ENCODE measurements around the gene CHRNA4. TPM values are rescaled to one million over a fixed set of nuclear protein-coding genes. Genes with fewer than 3 reads are reported as not detected.

The CHRNA4 gene
- total and polyA plus RNA-seq, 8 donors, result under 0.01 to 0.15 TPM; not detected in 6

DNA sequence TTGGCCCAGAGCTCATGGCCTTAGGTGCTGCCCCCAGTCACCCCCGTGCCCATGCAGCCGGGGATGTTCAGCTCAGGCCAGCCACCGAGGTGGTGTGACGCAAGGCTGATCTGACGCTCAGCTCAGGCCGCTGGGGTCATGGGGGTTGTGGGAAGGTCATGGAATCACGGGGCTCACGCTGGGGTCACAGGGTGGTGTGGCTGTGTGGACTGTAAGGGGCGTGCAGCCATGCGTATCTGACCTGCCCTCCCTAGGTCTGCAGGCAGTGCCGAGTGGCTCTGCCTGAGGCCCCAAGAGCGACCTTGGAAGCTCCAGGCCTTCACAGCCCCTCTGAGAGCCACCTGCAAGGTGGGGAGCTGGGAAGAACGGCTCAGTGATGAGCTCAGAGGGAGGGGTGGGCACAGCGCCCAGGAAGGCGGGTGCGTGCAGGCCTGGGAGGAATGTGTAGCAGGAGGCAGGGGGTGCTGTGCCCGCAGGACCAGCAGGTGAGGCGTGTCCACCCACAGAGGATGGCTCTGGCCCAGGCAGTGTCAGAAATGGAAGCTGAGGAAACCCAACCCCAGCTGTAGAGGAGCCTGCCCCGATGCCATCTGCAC, 27.8 kb downstream of the CHRNA4 start:
- H3K27me3 ChIP-seq, result peaks cover 8 to 100% (median 27%) of the 10 kb centered on the region in 3 donors
- no peaks in the 10 kb centered on the region for H3K36me3 ChIP-seq
- 74 to 81% (median 75%) methylated on average over 18 to 19 of the region's 19 CpGs for WGBS, 5 donors

DNA sequence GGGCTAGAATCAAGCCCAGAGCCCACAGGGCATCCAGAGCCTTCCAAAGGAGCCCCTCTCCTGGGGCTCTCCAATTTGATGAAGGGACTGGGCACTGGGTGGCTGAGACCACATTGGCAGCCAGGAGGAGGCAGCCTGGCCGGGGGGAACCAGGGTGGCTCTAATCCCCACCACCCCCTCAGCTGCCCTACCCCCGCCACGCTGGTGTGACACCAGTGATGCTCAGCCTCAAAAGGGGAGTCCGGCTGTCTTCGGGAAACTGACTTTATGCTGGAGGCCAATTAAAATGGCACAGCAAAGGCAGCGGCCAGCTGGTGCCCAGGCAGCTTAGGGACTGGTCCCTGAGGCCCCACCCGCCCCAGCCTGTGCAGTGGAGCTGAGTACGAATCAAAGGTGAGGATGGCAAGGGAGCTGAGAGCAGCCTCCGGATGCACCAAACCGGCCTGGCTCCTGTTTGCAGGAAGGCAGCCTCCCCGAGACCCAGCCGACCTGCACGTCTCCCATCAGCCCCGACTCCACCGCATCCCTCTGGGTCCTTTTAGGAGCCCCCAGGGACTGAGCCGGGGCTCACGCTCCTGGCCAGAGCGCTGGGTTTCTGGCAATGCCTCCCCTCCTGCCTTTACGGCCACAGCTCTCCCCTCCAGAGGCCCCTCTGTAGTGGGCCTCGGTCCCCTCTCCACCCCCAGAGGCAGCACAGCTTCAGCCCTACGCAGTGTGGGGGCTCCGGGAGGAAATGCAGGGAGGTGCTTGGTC, 28.5 kb downstream of the CHRNA4 start:
- Histone ChIP-seq H3K36me3 (no peaks in the 10 kb centered on the region), H3K27ac (no peak overlapping the region), H3K27me3 (peaks cover 8 to 98% (median 24%) of the 10 kb centered on the region in 3 donors), H3K4me3 (no peak overlapping the region), H3K4me1 (no peaks in the 10 kb centered on the region), H3K9me3 (peaks cover 0 to 16% (median 4%) of the 10 kb centered on the region in 4 donors)
- DNase-seq, result no peak
- no peak for TF ChIP-seq POLR2A (IDR thresholded peaks at IDR 0.05)
- TF ChIP-seq EP300 (IDR thresholded peaks at IDR 0.05), result no peak
- intact Hi-C loops (cut with DNase I; ENCODE audit: low total_unique reads), result no loop called here
- WGBS, 5 donors, result 76 to 88% (median 85%) methylated on average over 4 to 22 of the region's 22 CpGs

More for the DNA sequence above, 27.8 kb downstream of the CHRNA4 start:
- Histone ChIP-seq H3K4me3 (no peak overlapping the region), H3K9me3 (peaks cover 0 to 16% (median 4%) of the 10 kb centered on the region in 4 donors), H3K4me1 (no peaks in the 10 kb centered on the region), H3K27ac (no peak overlapping the region)
- TF ChIP-seq POLR2AphosphoS5 (IDR thresholded peaks at IDR 0.05) (no peak), EP300 (IDR thresholded peaks at IDR 0.05) (no peak), POLR2A (IDR thresholded peaks at IDR 0.05) (no peak)
- TF ChIP-seq, protein P1, sequence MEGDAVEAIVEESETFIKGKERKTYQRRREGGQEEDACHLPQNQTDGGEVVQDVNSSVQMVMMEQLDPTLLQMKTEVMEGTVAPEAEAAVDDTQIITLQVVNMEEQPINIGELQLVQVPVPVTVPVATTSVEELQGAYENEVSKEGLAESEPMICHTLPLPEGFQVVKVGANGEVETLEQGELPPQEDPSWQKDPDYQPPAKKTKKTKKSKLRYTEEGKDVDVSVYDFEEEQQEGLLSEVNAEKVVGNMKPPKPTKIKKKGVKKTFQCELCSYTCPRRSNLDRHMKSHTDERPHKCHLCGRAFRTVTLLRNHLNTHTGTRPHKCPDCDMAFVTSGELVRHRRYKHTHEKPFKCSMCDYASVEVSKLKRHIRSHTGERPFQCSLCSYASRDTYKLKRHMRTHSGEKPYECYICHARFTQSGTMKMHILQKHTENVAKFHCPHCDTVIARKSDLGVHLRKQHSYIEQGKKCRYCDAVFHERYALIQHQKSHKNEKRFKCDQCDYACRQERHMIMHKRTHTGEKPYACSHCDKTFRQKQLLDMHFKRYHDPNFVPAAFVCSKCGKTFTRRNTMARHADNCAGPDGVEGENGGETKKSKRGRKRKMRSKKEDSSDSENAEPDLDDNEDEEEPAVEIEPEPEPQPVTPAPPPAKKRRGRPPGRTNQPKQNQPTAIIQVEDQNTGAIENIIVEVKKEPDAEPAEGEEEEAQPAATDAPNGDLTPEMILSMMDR (IDR thresholded peaks at IDR 0.05), result no peak
- no peak for DNase-seq
- intact Hi-C loops (cut with DNase I; ENCODE audit: low total_unique reads), result no loop called here

DNA sequence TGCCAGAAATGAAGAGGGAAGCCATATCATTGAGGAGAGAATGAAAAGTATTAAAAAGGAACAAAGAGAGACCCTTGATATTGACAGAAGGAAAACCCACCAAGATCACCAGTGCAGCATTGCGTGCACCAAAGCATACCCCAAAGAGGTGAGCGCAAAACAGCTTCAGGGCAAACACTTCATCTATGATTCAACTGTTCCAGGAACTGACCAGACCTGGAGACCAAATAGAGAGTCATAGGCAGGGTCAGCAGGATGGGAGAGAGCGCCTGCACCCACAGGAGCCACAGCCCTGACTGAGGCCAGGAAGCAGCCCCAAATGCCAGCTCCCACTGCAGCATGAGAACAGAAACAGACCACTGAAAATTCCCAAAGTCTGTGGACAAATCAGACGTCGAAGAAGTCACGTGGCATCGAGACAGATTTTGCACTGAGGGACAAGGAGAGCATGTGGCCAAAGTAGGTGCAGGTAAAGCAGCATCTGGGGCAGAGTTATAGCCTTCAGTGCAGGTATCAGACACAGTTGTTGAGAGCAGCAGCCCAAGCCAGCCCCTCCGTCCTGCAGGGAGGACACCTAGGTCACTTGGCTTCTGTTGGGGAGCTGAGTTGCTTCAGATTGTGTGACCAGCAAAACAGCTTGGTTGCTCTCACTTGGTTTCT, 29.3 kb downstream of the CHRNA4 start:
- H3K27me3 ChIP-seq, result peaks cover 8 to 92% (median 24%) of the 10 kb centered on the region in 3 donors
- H3K4me3 ChIP-seq, result no peak overlapping the region
- intact Hi-C loops (cut with DNase I; ENCODE audit: low total_unique reads), result no loop called here
- H3K27ac ChIP-seq, result no peak overlapping the region
- no peak for DNase-seq
- H3K9me3 ChIP-seq, result peaks cover 0 to 16% (median 5%) of the 10 kb centered on the region in 4 donors
- TF ChIP-seq POLR2A (IDR thresholded peaks at IDR 0.05), result no peak
- TF ChIP-seq POLR2AphosphoS5 (IDR thresholded peaks at IDR 0.05), result no peak
- TF ChIP-seq EP300 (IDR thresholded peaks at IDR 0.05), result no peak
- TF ChIP-seq, protein P1 (IDR thresholded peaks at IDR 0.05), result no peak
- no peaks in the 10 kb centered on the region for H3K36me3 ChIP-seq
- 87 to 97% (median 95%) methylated on average over 8 of the region's 8 CpGs for WGBS, 5 donors
- H3K4me1 ChIP-seq, result no peaks in the 10 kb centered on the region

DNA sequence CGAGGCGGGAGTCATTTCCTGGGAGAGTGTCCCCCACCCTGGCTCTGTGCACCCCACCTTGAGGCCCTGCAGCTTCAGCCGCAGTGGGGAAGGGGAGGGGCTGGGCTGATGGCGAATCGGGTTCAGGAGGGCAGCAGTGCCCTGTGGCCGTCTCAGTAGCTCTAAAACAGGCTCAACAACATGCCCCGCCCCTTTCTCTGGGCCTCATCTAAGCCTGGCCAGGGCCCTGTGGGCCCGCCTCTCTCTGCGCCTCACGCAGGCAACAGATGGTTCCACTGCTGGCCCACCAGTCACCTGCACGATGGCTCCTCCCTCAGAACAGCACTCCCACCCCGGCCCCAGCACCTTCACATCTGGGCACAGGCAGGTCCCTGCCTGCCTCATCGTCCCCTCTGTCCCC, 30.2 kb downstream of the CHRNA4 start:
- Histone ChIP-seq H3K4me3 (no peak overlapping the region), H3K4me1 (no peaks in the 10 kb centered on the region), H3K27ac (no peak overlapping the region), H3K9me3 (peaks cover 0 to 16% (median 7%) of the 10 kb centered on the region in 4 donors), H3K27me3 (peaks cover 8 to 92% (median 22%) of the 10 kb centered on the region in 3 donors), H3K36me3 (no peaks in the 10 kb centered on the region)
- no peak for TF ChIP-seq POLR2A (IDR thresholded peaks at IDR 0.05)
- no peak for TF ChIP-seq EP300 (IDR thresholded peaks at IDR 0.05)
- no peak for TF ChIP-seq POLR2AphosphoS5 (IDR thresholded peaks at IDR 0.05)
- TF ChIP-seq, protein P1 (IDR thresholded peaks at IDR 0.05), result no peak
- WGBS, 5 donors, result 33 to 71% (median 41%) methylated on average over 7 to 13 of the region's 13 CpGs
- peak in 1 of 2 donors; percentile 74 for DNase-seq
- intact Hi-C loops (cut with DNase I; ENCODE audit: low total_unique reads), result no loop called here
